OCI-LY1 (cell line): ENCODE results near the gene AGPAT3.

Experiments used
- H2AFZ ChIP-seq: fragments of 200-600 bp; sonication (generic), shearing (Covaris generic); 2 replicates; pipeline ENCODE4 v1.6.0; 2014; ENCODE audit warnings: antibody characterized with exemption, mild to moderate bottlenecking, low read length
- H3F3A ChIP-seq: fragments of 200-600 bp; sonication (generic), shearing (Covaris generic); 2 replicates; pipeline ENCODE4 v1.6.0; 2014; ENCODE audit warnings: mild to moderate bottlenecking, antibody characterized with exemption, low read length, moderate library complexity; ENCODE audit not compliant: insufficient read depth
- H3K27ac ChIP-seq: fragments of 200-600 bp; sonication (generic); 2 replicates; pipeline ENCODE4 v1.5.1; 2014; ENCODE audit warnings: low read length, mixed run types, mild to moderate bottlenecking, low read depth; ENCODE audit not compliant: poor library complexity, severe bottlenecking
- H3K27me3 ChIP-seq: fragments of 200-600 bp; sonication (generic); 2 replicates; pipeline ENCODE4 v1.6.0; 2014; ENCODE audit warnings: antibody characterized with exemption, mild to moderate bottlenecking, low read length, moderate library complexity; ENCODE audit not compliant: insufficient read depth
- H3K36me3 ChIP-seq: fragments of 200-600 bp; sonication (generic); 2 replicates; pipeline ENCODE4 v1.6.1; 2014; ENCODE audit warnings: mild to moderate bottlenecking, antibody characterized with exemption, low read length, moderate library complexity, mixed read lengths; ENCODE audit not compliant: insufficient read depth
- H3K4me1 ChIP-seq: fragments of 200-600 bp; sonication (generic); 2 replicates; pipeline ENCODE4 v1.5.1; 2014; ENCODE audit warnings: mild to moderate bottlenecking, low read length, moderate library complexity; ENCODE audit not compliant: insufficient read depth, severe bottlenecking
- H3K4me2 ChIP-seq: fragments of 200-600 bp; sonication (generic), shearing (Covaris generic); 2 replicates; pipeline ENCODE4 v1.6.1; 2014; ENCODE audit warnings: low read length
- H3K4me3 ChIP-seq: fragments of 200-600 bp; sonication (generic); 2 replicates; pipeline ENCODE4 v1.5.1; 2014; ENCODE audit warnings: low read length, low read depth, mild to moderate bottlenecking, mixed read lengths; ENCODE audit not compliant: poor library complexity, severe bottlenecking
- H3K79me2 ChIP-seq: fragments of 200-600 bp; shearing (Covaris generic); 2 replicates; pipeline ENCODE4 v1.6.1; 2016; ENCODE audit warnings: mixed run types, low read length, mixed read lengths; ENCODE audit not compliant: insufficient read depth
- H3K9ac ChIP-seq: fragments of 200-600 bp; sonication (generic), shearing (Covaris generic); 2 replicates; pipeline ENCODE4 v1.6.1; 2014; ENCODE audit warnings: mild to moderate bottlenecking, low read length, mixed read lengths
- H3K9me2 ChIP-seq: fragments of 200-600 bp; sonication (generic), shearing (Covaris generic); 2 replicates; pipeline ENCODE4 v1.6.1; 2014; ENCODE audit warnings: low read depth, mild to moderate bottlenecking, low read length, mixed read lengths
- H3K9me3 ChIP-seq: fragments of 200-600 bp; shearing (Covaris generic); 2 replicates; pipeline ENCODE4 v1.6.1; 2014; ENCODE audit warnings: low read length, mixed read lengths
- H4K20me1 ChIP-seq: fragments of 200-600 bp; sonication (generic), shearing (Covaris generic); 2 replicates; pipeline ENCODE4 v1.6.0; 2016; ENCODE audit warnings: mild to moderate bottlenecking, low read length; ENCODE audit not compliant: insufficient read depth
- CTCF ChIP-seq: fragments of 200-600 bp; sonication (generic), shearing (Covaris generic); IDR thresholded peaks from 2 replicates; pipeline ENCODE4 v1.5.1; 2017; ENCODE audit warnings: mild to moderate bottlenecking, antibody characterized with exemption, low read length, moderate library complexity, mixed read lengths
- EZH2 ChIP-seq: fragments of 200-600 bp; sonication (generic), shearing (Covaris generic); IDR thresholded peaks from 2 replicates; pipeline ENCODE4 v1.8.0; 2017; ENCODE audit warnings: borderline replicate concordance, mixed run types, mild to moderate bottlenecking, antibody characterized with exemption, low read length, moderate library complexity, mixed read lengths

AGPAT3 gene

GRCh38 chr21:44011579-44012473, 146.8 kb downstream of the AGPAT3 start, which contains the start of gene TRAPPC10:
Gene TRAPPC10 (plus strand): TSS chr21:44012309. CDS start chr21:44012494, 185 bp downstream.
- H3K9me3 ChIP-seq: no peaks in the 10 kb centered on the region
- H3K27me3 ChIP-seq: no peaks in the 10 kb centered on the region
- no peaks in the 10 kb centered on the region for H4K20me1 ChIP-seq
- peak within 1 kb of the TSS; percentile 82 for H3K4me3 ChIP-seq
- no peaks in the 10 kb centered on the region for H3F3A ChIP-seq
- H3K4me1 ChIP-seq: peaks cover 43% of the 10 kb centered on the region
- H3K4me2 ChIP-seq: peak within 1 kb of the TSS; percentile 85
- H3K9ac ChIP-seq: peak within 1 kb of the TSS; percentile 89
- H3K9me2 ChIP-seq: no peaks in the 10 kb centered on the region
- no peaks in the 10 kb centered on the region for H3K36me3 ChIP-seq
- TF ChIP-seq EZH2 (no peak), CTCF (no peak)
- peak within 1 kb of the TSS; percentile 78 for H3K27ac ChIP-seq
- peaks cover 38% of the 10 kb centered on the region for H3K79me2 ChIP-seq
- no peak within 1 kb of the TSS for H2AFZ ChIP-seq

GRCh38 chr21:44012474-44013379, 147.7 kb downstream of the AGPAT3 start:
- Histone ChIP-seq H3K4me2 (peak overlapping the region; percentile 85), H3K27ac (peak overlapping the region; percentile 78), H3K4me3 (peak overlapping the region; percentile 82), H2AFZ (no peak overlapping the region), H4K20me1 (no peaks in the 10 kb centered on the region), H3K79me2 (peaks cover 47% of the 10 kb centered on the region), H3K27me3 (no peaks in the 10 kb centered on the region), H3F3A (no peaks in the 10 kb centered on the region), H3K4me1 (peaks cover 52% of the 10 kb centered on the region), H3K9ac (peak overlapping the region; percentile 89), H3K9me3 (no peaks in the 10 kb centered on the region), H3K36me3 (no peaks in the 10 kb centered on the region), H3K9me2 (no peaks in the 10 kb centered on the region)
- TF ChIP-seq CTCF (peak; percentile 52), EZH2 (no peak)

- H3K79me2 ChIP-seq: peaks cover 52% of the 10 kb centered on the region
- peak overlapping the region; percentile 85 for H3K4me2 ChIP-seq
- H3K36me3 ChIP-seq: no peaks in the 10 kb centered on the region
- no peaks in the 10 kb centered on the region for H4K20me1 ChIP-seq
- H3K9me2 ChIP-seq: no peaks in the 10 kb centered on the region
- peak overlapping the region; percentile 78 for H3K27ac ChIP-seq
- no peak overlapping the region for H2AFZ ChIP-seq
- no peaks in the 10 kb centered on the region for H3F3A ChIP-seq
- H3K4me1 ChIP-seq: peaks cover 58% of the 10 kb centered on the region
- no peaks in the 10 kb centered on the region for H3K9me3 ChIP-seq
- TF ChIP-seq CTCF (no peak), EZH2 (no peak)
- H3K27me3 ChIP-seq: no peaks in the 10 kb centered on the region
- peak overlapping the region; percentile 82 for H3K4me3 ChIP-seq
- peak overlapping the region; percentile 89 for H3K9ac ChIP-seq
These were observed 148.5 kb downstream of the AGPAT3 start for GRCh38 chr21:44013380-44014088.
